Muscle layer of duodenum (tissue), 2 donors: ENCODE results near the gene NHSL2.

Experiments used
- H3K27ac ChIP-seq: one replicate; pipeline ENCODE4 v1.7.0; 2013; ENCODE audit warnings: mild to moderate bottlenecking, low read length
- H3K27me3 ChIP-seq: one replicate; pipeline ENCODE4 v1.7.0; 2013; ENCODE audit warnings: low read depth, mild to moderate bottlenecking, control low read depth, low read length
- H3K36me3 ChIP-seq, 2 donors: one replicate each; pipeline ENCODE4 v1.7.0; 2013; ENCODE audit warnings: low read length in 2 of 2, control low read depth in 1 of 2, mild to moderate bottlenecking in 1 of 2; ENCODE audit not compliant: insufficient read depth in 2 of 2, control insufficient read depth in 1 of 2
- H3K4me1 ChIP-seq, 2 donors: one replicate each; pipeline ENCODE4 v1.7.0; 2013; ENCODE audit warnings: low read length in 2 of 2, mild to moderate bottlenecking in 2 of 2, control low read depth in 1 of 2, moderate library complexity in 1 of 2; ENCODE audit not compliant: insufficient read depth in 2 of 2, control insufficient read depth in 1 of 2
- H3K4me3 ChIP-seq, 2 donors: one replicate each; pipeline ENCODE4 v1.7.0; 2013; ENCODE audit warnings: low read length in 2 of 2, low read depth in 1 of 2, mild to moderate bottlenecking in 1 of 2
- H3K9me3 ChIP-seq, 2 donors: one replicate each; pipeline ENCODE4 v1.7.0; 2013; ENCODE audit warnings: low read length in 2 of 2, control low read depth in 1 of 2, mild to moderate bottlenecking in 1 of 2; ENCODE audit not compliant: control insufficient read depth in 1 of 2
- donor health status: healthy.

The NHSL2 gene

GRCh38 chrX:72137846-72138495 is 227.3 kb downstream of the NHSL2 start:
- no peaks in the 10 kb centered on the region for H3K27me3 ChIP-seq
- H3K4me1 ChIP-seq = no peaks in the 10 kb centered on the region
- H3K27ac ChIP-seq = no peak overlapping the region
- H3K36me3 ChIP-seq = peaks cover 7 to 32% of the 10 kb centered on the region in 2 donors
- no peak overlapping the region for H3K4me3 ChIP-seq
- H3K9me3 ChIP-seq = no peaks in the 10 kb centered on the region

- Histone ChIP-seq H3K4me1 (no peaks in the 10 kb centered on the region), H3K27me3 (no peaks in the 10 kb centered on the region), H3K4me3 (no peak overlapping the region)
Measured at GRCh38 chrX:72139538-72139937, 228.9 kb downstream of the NHSL2 start.

DNA sequence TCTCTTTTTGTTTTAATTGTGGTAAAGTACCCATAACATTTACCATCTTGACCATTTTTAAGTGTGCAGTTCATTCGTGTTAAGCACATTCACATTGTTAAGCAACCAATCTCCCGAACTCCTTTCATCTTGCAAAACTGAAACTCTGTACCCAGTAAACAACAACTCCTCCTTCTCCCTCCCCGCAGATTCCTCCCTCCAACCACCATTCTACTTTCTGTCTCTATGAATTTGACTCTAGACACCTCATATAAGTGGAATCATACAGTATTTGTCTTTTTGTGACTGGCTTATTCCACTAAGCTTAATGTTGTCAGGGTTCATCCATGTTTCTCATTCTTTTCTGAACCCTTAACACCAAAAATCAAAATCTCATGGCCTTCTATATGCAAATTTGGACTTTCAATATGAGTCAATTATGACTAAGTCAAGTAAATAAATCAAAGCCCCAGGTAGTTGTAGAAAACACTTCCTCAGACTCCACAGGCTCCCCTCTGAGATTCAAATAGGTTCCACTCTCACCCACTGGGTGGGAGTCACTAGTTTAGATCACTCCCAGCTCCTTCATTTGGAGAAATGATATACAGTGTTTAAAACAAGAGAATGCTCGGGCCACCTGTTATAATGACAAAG is 230.8 kb downstream of the NHSL2 start:
- Histone ChIP-seq H3K27ac (no peak overlapping the region), H3K4me1 (no peaks in the 10 kb centered on the region), H3K4me3 (no peak overlapping the region), H3K27me3 (no peaks in the 10 kb centered on the region), H3K9me3 (no peaks in the 10 kb centered on the region), H3K36me3 (peaks cover 7 to 36% of the 10 kb centered on the region in 2 donors)

More at GRCh38 chrX:72139538-72139937, 228.9 kb downstream of the NHSL2 start:
- Histone ChIP-seq H3K36me3 (peaks cover 7 to 36% of the 10 kb centered on the region in 2 donors), H3K27ac (no peak overlapping the region), H3K9me3 (no peaks in the 10 kb centered on the region)

GRCh38 chrX:72142094-72142793 is 231.6 kb downstream of the NHSL2 start:
- Histone ChIP-seq H3K27me3 (no peaks in the 10 kb centered on the region), H3K36me3 (peaks cover 7 to 36% of the 10 kb centered on the region in 2 donors), H3K4me1 (no peaks in the 10 kb centered on the region), H3K27ac (no peak overlapping the region), H3K9me3 (no peaks in the 10 kb centered on the region), H3K4me3 (no peak overlapping the region)

DNA sequence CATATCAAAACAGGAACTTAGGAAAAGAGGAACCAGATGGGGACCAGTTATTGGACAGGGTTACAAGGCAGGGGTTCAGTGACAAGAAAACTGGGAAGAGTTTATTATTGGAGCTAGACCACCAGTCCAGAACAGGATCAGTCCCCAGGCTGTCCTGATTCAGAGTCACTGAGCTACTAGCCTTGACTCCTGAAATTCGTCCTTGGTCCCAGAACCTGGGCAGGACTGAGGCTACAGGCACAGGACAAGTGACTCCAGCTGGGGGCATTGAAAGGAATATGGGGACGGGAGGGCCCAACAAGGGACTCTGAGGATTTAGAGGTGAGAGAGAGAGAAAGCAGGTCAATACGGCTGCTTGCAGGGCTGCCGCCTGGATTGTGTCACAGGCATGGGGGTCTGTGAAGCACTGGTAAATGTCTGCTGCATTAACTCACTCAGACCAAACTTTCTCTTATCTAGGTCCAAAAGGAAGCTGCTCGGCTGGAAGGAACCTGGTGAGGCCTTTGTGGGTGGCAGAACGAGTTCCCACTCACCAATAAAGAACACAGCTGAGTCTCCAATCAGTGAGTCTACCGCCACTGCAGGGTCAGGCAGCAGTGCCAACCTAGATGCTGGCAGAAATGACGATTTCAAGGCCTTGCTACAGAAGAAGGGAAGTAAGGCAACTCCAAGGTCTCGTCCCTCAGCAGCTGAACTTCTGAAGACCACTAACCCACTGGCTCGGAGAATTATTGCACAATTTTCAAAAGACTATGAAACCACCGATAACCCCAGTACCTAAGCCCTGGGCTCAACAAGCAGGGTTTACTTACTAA is 232.4 kb downstream of the NHSL2 start:
- Histone ChIP-seq H3K27ac (no peak overlapping the region), H3K27me3 (no peaks in the 10 kb centered on the region)

GRCh38 chrX:72143609-72143907 is 232.9 kb downstream of the NHSL2 start:
- Histone ChIP-seq H3K36me3 (peaks cover under 1 to 30% of the 10 kb centered on the region in 2 donors), H3K4me3 (no peak overlapping the region), H3K27me3 (no peaks in the 10 kb centered on the region), H3K4me1 (no peaks in the 10 kb centered on the region), H3K9me3 (no peaks in the 10 kb centered on the region), H3K27ac (no peak overlapping the region)

More for the DNA sequence above, 232.4 kb downstream of the NHSL2 start:
- Histone ChIP-seq H3K9me3 (no peaks in the 10 kb centered on the region), H3K4me3 (no peak overlapping the region), H3K4me1 (no peaks in the 10 kb centered on the region), H3K36me3 (peaks cover 6 to 35% of the 10 kb centered on the region in 2 donors)

DNA sequence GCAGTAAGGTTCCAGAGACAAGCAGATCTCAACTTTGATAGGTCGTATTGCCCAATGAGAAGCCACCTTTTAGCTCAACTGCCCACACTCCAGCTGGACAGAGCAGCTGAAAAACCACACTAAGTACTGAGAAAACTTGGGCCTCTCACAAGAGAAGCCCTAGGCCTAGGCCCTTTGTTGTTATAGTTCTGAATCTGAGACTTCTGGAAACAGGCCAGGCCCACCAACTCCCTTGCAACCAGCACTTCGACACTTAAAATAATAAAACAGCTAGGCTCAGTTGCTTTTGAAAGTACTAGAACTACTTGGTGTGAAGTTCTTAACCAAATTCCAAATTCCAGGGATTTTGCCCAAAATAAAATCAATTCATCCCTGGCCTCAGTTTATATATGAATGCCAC is 234.5 kb downstream of the NHSL2 start:
- no peak overlapping the region for H3K27ac ChIP-seq
- no peaks in the 10 kb centered on the region for H3K9me3 ChIP-seq
- H3K4me3 ChIP-seq = no peak overlapping the region
- H3K27me3 ChIP-seq = no peaks in the 10 kb centered on the region
- no peaks in the 10 kb centered on the region for H3K4me1 ChIP-seq
- H3K36me3 ChIP-seq = peaks cover 0 to 14% of the 10 kb centered on the region in 2 donors

DNA sequence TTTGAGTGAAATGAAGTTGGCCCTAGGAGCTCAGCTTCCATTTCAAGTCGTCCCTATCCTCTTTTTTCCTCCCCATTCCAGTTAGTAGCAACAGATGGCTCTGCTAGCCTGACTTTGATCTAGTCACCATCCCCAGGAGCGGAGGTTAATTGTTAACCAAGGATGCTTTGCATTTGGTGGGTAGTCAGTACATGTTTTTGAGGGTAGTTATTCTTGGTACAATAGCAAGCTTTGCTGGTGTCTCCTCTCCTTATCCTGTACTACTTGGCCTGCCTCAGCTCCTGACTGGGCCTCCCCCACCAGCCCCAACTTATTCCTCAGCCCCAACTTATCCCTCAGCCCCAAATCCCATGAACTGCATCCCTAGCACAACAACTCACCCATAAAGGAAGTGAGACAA is 235.9 kb downstream of the NHSL2 start:
- Histone ChIP-seq H3K36me3 (peaks cover 0 to 4% of the 10 kb centered on the region in 2 donors), H3K4me1 (no peaks in the 10 kb centered on the region), H3K9me3 (no peaks in the 10 kb centered on the region), H3K4me3 (no peak overlapping the region), H3K27ac (no peak overlapping the region), H3K27me3 (no peaks in the 10 kb centered on the region)

- no peak overlapping the region for H3K27ac ChIP-seq
- H3K27me3 ChIP-seq = no peaks in the 10 kb centered on the region
Measured at GRCh38 chrX:72158773-72159172, 248.1 kb downstream of the NHSL2 start.

DNA sequence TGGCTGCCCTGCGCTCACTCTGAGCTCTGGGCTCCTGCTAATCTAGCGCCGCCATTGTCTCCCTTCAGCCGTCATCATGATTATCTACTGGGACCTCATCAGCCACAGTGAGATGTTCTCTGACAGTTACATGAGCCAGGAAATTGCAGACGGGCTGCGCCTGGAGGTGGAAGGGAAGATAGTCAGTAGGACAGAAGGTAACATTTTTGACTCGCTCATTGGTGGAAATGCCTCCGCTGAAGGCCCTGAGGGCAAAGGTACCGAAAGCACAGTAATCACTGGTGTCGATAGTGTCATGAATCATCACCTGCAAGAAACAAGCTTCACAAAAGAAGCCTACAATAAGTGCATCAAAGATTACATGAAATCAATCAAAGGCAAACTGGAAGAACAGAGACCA is 249.1 kb downstream of the NHSL2 start:
- Histone ChIP-seq H3K27me3 (no peaks in the 10 kb centered on the region), H3K36me3 (no peaks in the 10 kb centered on the region), H3K27ac (no peak overlapping the region), H3K4me1 (no peaks in the 10 kb centered on the region), H3K4me3 (no peak overlapping the region), H3K9me3 (no peaks in the 10 kb centered on the region)

More at GRCh38 chrX:72158773-72159172, 248.1 kb downstream of the NHSL2 start:
- Histone ChIP-seq H3K9me3 (no peaks in the 10 kb centered on the region), H3K36me3 (no peaks in the 10 kb centered on the region), H3K4me3 (no peak overlapping the region), H3K4me1 (no peaks in the 10 kb centered on the region)

DNA sequence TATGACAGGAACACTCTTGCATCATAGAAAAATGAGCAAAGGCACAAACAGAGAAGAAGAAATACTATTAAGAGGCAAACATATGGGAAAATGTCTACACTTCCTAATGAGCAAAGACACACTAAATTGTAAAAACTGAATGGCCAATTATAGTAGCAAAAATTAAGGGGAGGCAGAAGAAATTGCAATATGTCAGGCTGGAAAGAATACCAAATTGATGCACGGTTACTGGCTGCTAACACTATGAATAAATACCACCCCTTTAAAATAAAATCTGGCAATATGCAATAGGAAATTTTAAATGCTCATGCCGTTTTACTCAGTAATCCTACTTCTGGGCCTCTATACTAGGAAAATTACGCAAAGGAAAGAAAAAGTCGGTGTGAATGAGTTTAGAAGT is 254.9 kb downstream of the NHSL2 start:
- H3K27me3 ChIP-seq = no peaks in the 10 kb centered on the region
- H3K36me3 ChIP-seq = no peaks in the 10 kb centered on the region
- H3K4me3 ChIP-seq = no peak overlapping the region
- no peak overlapping the region for H3K27ac ChIP-seq
- no peaks in the 10 kb centered on the region for H3K9me3 ChIP-seq
- H3K4me1 ChIP-seq = no peaks in the 10 kb centered on the region
